GM21528 (cell line): ENCODE measurements around the gene MEF2D.

Source experiments
- ATAC-seq: cut with Tn5 transposase; IDR thresholded peaks from one replicate; pipeline ENCODE4 v1.9.1; 2021; ENCODE audit warnings: mild to moderate bottlenecking, moderate library complexity; ENCODE audit not compliant: unreplicated experiment, low FRiP score

Gene MEF2D

GRCh38 chr1:156416993-156417392 is 83.6 kb downstream of the MEF2D start:
- no peak for ATAC-seq

- no peak for ATAC-seq
These were observed 86.0 kb downstream of the MEF2D start for GRCh38 chr1:156414461-156415064.
